Loucy (cell line): Measurements from ENCODE around the gene NHSL1.
A peak's percentile ranks its signal among the peaks of the same experiment; 100 is the strongest.

ENCODE experiments used
- EZH2phosphoT487 ChIP-seq: fragments of 200-600 bp; IDR thresholded peaks from 2 replicates; pipeline ENCODE4 v1.6.1; 2018; ENCODE audit warnings: antibody characterized with exemption, mild to moderate bottlenecking, moderate library complexity, borderline replicate concordance
- TF ChIP-seq, protein P1 (sequence below): fragments of 200-600 bp; sonication (generic); conservative IDR thresholded peaks from 2 replicates; pipeline ENCODE4 v1.5.1; 2014; ENCODE audit warnings: mild to moderate bottlenecking, antibody characterized with exemption, low read length

GRCh38 chr6:138406443-138406842 lies 92.9 kb downstream of the NHSL1 start:
- TF ChIP-seq, protein P1, sequence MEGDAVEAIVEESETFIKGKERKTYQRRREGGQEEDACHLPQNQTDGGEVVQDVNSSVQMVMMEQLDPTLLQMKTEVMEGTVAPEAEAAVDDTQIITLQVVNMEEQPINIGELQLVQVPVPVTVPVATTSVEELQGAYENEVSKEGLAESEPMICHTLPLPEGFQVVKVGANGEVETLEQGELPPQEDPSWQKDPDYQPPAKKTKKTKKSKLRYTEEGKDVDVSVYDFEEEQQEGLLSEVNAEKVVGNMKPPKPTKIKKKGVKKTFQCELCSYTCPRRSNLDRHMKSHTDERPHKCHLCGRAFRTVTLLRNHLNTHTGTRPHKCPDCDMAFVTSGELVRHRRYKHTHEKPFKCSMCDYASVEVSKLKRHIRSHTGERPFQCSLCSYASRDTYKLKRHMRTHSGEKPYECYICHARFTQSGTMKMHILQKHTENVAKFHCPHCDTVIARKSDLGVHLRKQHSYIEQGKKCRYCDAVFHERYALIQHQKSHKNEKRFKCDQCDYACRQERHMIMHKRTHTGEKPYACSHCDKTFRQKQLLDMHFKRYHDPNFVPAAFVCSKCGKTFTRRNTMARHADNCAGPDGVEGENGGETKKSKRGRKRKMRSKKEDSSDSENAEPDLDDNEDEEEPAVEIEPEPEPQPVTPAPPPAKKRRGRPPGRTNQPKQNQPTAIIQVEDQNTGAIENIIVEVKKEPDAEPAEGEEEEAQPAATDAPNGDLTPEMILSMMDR = peak; percentile 43
- no peak for TF ChIP-seq EZH2phosphoT487
